Measurements from ENCODE around the gene AVPR1B.

Gene AVPR1B

GRCh38 chr1:206117151-206117948, at the start of gene AVPR1B:
Gene AVPR1B, minus strand, starts transcription at chr1:206117388. Its CDS starts 498 bp downstream, at chr1:206116890.
- DNase-seq (ENCODE audit: low read depth): peak; percentile 17

- DNase-seq (ENCODE audit: low read depth): no peak
These were observed 28.6 kb upstream of the AVPR1B start for GRCh38 chr1:206145771-206146290.

GRCh38 chr1:206144605-206145004, 27.4 kb upstream of the AVPR1B start:
- DNase-seq (ENCODE audit: low read depth): no peak

- DNase-seq (ENCODE audit: low read depth): no peak
These were observed 26.5 kb upstream of the AVPR1B start for GRCh38 chr1:206143537-206144172.

- DNase-seq (ENCODE audit: low read depth): no peak
These were observed 25.6 kb upstream of the AVPR1B start for GRCh38 chr1:206142770-206143169.

GRCh38 chr1:206142011-206142410, 24.8 kb upstream of the AVPR1B start:
- no peak for DNase-seq (ENCODE audit: low read depth)

GRCh38 chr1:206136241-206136640, 19.1 kb upstream of the AVPR1B start:
- no peak for DNase-seq (ENCODE audit: low read depth)

- no peak for DNase-seq (ENCODE audit: low read depth)
These were observed 18.1 kb upstream of the AVPR1B start for GRCh38 chr1:206135248-206135647.

GRCh38 chr1:206133751-206134415, 16.7 kb upstream of the AVPR1B start:
- no peak for DNase-seq (ENCODE audit: low read depth)

- DNase-seq (ENCODE audit: low read depth): no peak
These were observed 13.8 kb upstream of the AVPR1B start for GRCh38 chr1:206131037-206131436.

GRCh38 chr1:206128196-206128595, 11.0 kb upstream of the AVPR1B start:
- no peak for DNase-seq (ENCODE audit: low read depth)

- no peak for DNase-seq (ENCODE audit: low read depth)
These were observed 10.1 kb upstream of the AVPR1B start for GRCh38 chr1:206127336-206127735.

GRCh38 chr1:206125346-206125745, 8.2 kb upstream of the AVPR1B start:
- DNase-seq (ENCODE audit: low read depth): no peak

- DNase-seq (ENCODE audit: low read depth): no peak
These were observed 5.5 kb upstream of the AVPR1B start for GRCh38 chr1:206122686-206123085.

GRCh38 chr1:206121269-206121668, 4.1 kb upstream of the AVPR1B start:
- DNase-seq (ENCODE audit: low read depth): no peak

- DNase-seq (ENCODE audit: low read depth): no peak
These were observed 3.2 kb upstream of the AVPR1B start for GRCh38 chr1:206120406-206120805.

- no peak for DNase-seq (ENCODE audit: low read depth)
These were observed 376 bp downstream of the AVPR1B start for GRCh38 chr1:206116873-206117150.

- DNase-seq (ENCODE audit: low read depth): no peak
These were observed 856 bp downstream of the AVPR1B start for GRCh38 chr1:206116191-206116872.

- DNase-seq (ENCODE audit: low read depth): no peak
These were observed 1.4 kb downstream of the AVPR1B start for GRCh38 chr1:206115791-206116190.

GRCh38 chr1:206114692-206115640, 2.2 kb downstream of the AVPR1B start:
- DNase-seq (ENCODE audit: low read depth): no peak

- no peak for DNase-seq (ENCODE audit: low read depth)
These were observed 4.4 kb downstream of the AVPR1B start for GRCh38 chr1:206112600-206113301.

Data from stimulated activated CD4-positive, alpha-beta T cell treated with anti-CD3 and anti-CD28 coated beads, Interleukin-2, amount 100 ng/mL, for 4 hours (primary cell).